HEK293 (cell line): ENCODE data around the gene TMEM270.

Experiments
- CTCF ChIA-PET: fragments of 350-600 bp; formaldehyde crosslinking; extraction: SDS; loops from one replicate; lab custom pipeline; 2021; ENCODE audit warnings: antibody characterized with exemption; lab: Yijun Ruan, JAX
- POLR2A ChIA-PET: fragments of 300-600 bp; formaldehyde crosslinking; extraction: SDS; loops from one replicate; lab custom pipeline; 2020; ENCODE audit warnings: antibody characterized with exemption, inconsistent platforms; lab: Yijun Ruan, JAX
- H3K27ac ChIP-seq: fragments of 200-500 bp; sonication (Bioruptor generic); 2 replicates; pipeline ENCODE4 v1.5.1; 2014; ENCODE audit warnings: low read depth, low read length, control low read depth, inconsistent platforms; ENCODE audit errors: extremely low read depth
- H3K36me3 ChIP-seq, 2 experiments: fragments of 200-500 bp in 1 of 2; sonication (Bioruptor generic) in 1 of 2; 1 replicate in 1 of 2; 2 replicates in 1 of 2; pipeline ENCODE4 v1.5.1; 2014 to 2017; ENCODE audit warnings: inconsistent platforms in 2 of 2, low read length in 2 of 2; ENCODE audit not compliant: control insufficient read depth in 2 of 2, insufficient read depth in 1 of 2
- H3K4me1 ChIP-seq: fragments of 200-500 bp; sonication (Bioruptor generic); 2 replicates; pipeline ENCODE4 v1.5.1; 2014; ENCODE audit warnings: mild to moderate bottlenecking, low read length, inconsistent platforms; ENCODE audit not compliant: control insufficient read depth, insufficient read depth
- H3K4me3 ChIP-seq: 2 replicates; pipeline ENCODE4 v1.5.1; 2011; ENCODE audit warnings: low read depth, mild to moderate bottlenecking, control low read depth, low read length, moderate library complexity
- H3K9me3 ChIP-seq: fragments of 200-500 bp; sonication (Bioruptor generic); 2 replicates; pipeline ENCODE4 v1.5.1; 2014; ENCODE audit warnings: low read depth, low read length, inconsistent platforms; ENCODE audit not compliant: control insufficient read depth, insufficient read depth
- GFI1B ChIP-seq: fragments of 450-650 bp; formaldehyde crosslinking; IDR thresholded peaks from 2 replicates; pipeline ENCODE4 v1.5.1; 2016; ENCODE audit warnings: missing biosample characterization, missing genetic modification characterization
- GLI2 ChIP-seq: fragments of 450-650 bp; formaldehyde crosslinking; IDR thresholded peaks from 2 replicates; pipeline ENCODE4; 2017; ENCODE audit warnings: missing biosample characterization, missing genetic modification characterization, low read depth, borderline replicate concordance
- GLI4 ChIP-seq: fragments of 450-650 bp; formaldehyde crosslinking; IDR thresholded peaks from 2 replicates; pipeline ENCODE4 v1.5.1; 2016; ENCODE audit warnings: missing biosample characterization, missing genetic modification characterization
- GLIS2 ChIP-seq: fragments of 450-650 bp; formaldehyde crosslinking; IDR thresholded peaks from 2 replicates; pipeline ENCODE4 v1.5.1; 2016; ENCODE audit warnings: missing biosample characterization, missing genetic modification characterization
- KLF1 ChIP-seq: fragments of 450-650 bp; formaldehyde crosslinking; IDR thresholded peaks from 2 replicates; pipeline ENCODE4 v1.5.1; 2016; ENCODE audit warnings: missing biosample characterization, missing genetic modification characterization
- KLF10 ChIP-seq: fragments of 450-650 bp; IDR thresholded peaks from 2 replicates; pipeline ENCODE4 v1.5.1; 2018; ENCODE audit warnings: missing biosample characterization, mild to moderate bottlenecking, missing genetic modification characterization
- OSR2 ChIP-seq: fragments of 450-650 bp; formaldehyde crosslinking; IDR thresholded peaks from 2 replicates; pipeline ENCODE4 v1.5.1; 2016; ENCODE audit warnings: missing biosample characterization, missing genetic modification characterization
- PRDM6 ChIP-seq: fragments of 450-650 bp; formaldehyde crosslinking; IDR thresholded peaks from 2 replicates; pipeline ENCODE4 v1.5.1; 2017; ENCODE audit warnings: missing biosample characterization, missing genetic modification characterization
- REPIN1 ChIP-seq: fragments of 450-650 bp; formaldehyde crosslinking; IDR thresholded peaks from 2 replicates; pipeline ENCODE4 v1.5.1; 2017; ENCODE audit warnings: missing biosample characterization, missing genetic modification characterization, low read depth
- SP7 ChIP-seq: fragments of 450-650 bp; formaldehyde crosslinking; IDR thresholded peaks from 2 replicates; pipeline ENCODE4 v1.5.1; 2016; ENCODE audit warnings: missing biosample characterization, missing genetic modification characterization
- WT1 ChIP-seq: fragments of 450-650 bp; formaldehyde crosslinking; IDR thresholded peaks from 2 replicates; pipeline ENCODE4 v1.5.1; 2016; ENCODE audit warnings: missing biosample characterization, missing genetic modification characterization
- ZBTB21 ChIP-seq: fragments of 450-650 bp; formaldehyde crosslinking; IDR thresholded peaks from 2 replicates; pipeline ENCODE4 v1.5.1; 2017; ENCODE audit warnings: missing biosample characterization, missing genetic modification characterization
- ZEB2 ChIP-seq: fragments of 450-650 bp; formaldehyde crosslinking; IDR thresholded peaks from 2 replicates; pipeline ENCODE4 v1.5.1; 2016; ENCODE audit warnings: missing biosample characterization, missing genetic modification characterization
- ZFP69B ChIP-seq: fragments of 450-650 bp; formaldehyde crosslinking; IDR thresholded peaks from 2 replicates; pipeline ENCODE4 v1.5.1; 2016; ENCODE audit warnings: missing biosample characterization, missing genetic modification characterization
- ZNF133 ChIP-seq: fragments of 450-650 bp; formaldehyde crosslinking; IDR thresholded peaks from 2 replicates; pipeline ENCODE4 v1.5.1; 2016; ENCODE audit warnings: missing biosample characterization, missing genetic modification characterization
- ZNF184 ChIP-seq: fragments of 450-650 bp; IDR thresholded peaks from 2 replicates; pipeline ENCODE4 v1.5.1; 2018; ENCODE audit warnings: missing biosample characterization, mild to moderate bottlenecking, missing genetic modification characterization
- ZNF211 ChIP-seq: fragments of 450-650 bp; formaldehyde crosslinking; IDR thresholded peaks from 2 replicates; pipeline ENCODE4 v1.5.1; 2016; ENCODE audit warnings: low read depth, missing biosample characterization, missing genetic modification characterization
- ZNF335 ChIP-seq: fragments of 450-650 bp; formaldehyde crosslinking; conservative IDR thresholded peaks from 2 replicates; pipeline ENCODE4 v1.5.1; 2016; ENCODE audit warnings: missing biosample characterization, missing genetic modification characterization
- ZNF366 ChIP-seq: fragments of 450-650 bp; formaldehyde crosslinking; conservative IDR thresholded peaks from 2 replicates; pipeline ENCODE4 v1.5.1; 2016; ENCODE audit warnings: missing biosample characterization, missing genetic modification characterization
- ZNF48 ChIP-seq: fragments of 450-650 bp; formaldehyde crosslinking; IDR thresholded peaks from 2 replicates; pipeline ENCODE4 v1.5.1; 2016; ENCODE audit warnings: missing biosample characterization, missing genetic modification characterization
- ZNF548 ChIP-seq: fragments of 450-650 bp; formaldehyde crosslinking; IDR thresholded peaks from 2 replicates; pipeline ENCODE4 v1.5.1; 2016; ENCODE audit warnings: missing biosample characterization, missing genetic modification characterization
- ZNF600 ChIP-seq: fragments of 450-650 bp; formaldehyde crosslinking; IDR thresholded peaks from 2 replicates; pipeline ENCODE4 v1.5.1; 2016; ENCODE audit warnings: missing biosample characterization, missing genetic modification characterization
- ZNF692 ChIP-seq: fragments of 450-650 bp; formaldehyde crosslinking; IDR thresholded peaks from 2 replicates; pipeline ENCODE4 v1.5.1; 2016; ENCODE audit warnings: missing biosample characterization, missing genetic modification characterization
- ZNF707 ChIP-seq: fragments of 450-650 bp; formaldehyde crosslinking; IDR thresholded peaks from 2 replicates; pipeline ENCODE4 v1.5.1; 2016; ENCODE audit warnings: missing biosample characterization, missing genetic modification characterization
- ZNF785 ChIP-seq: fragments of 450-650 bp; formaldehyde crosslinking; IDR thresholded peaks from 2 replicates; pipeline ENCODE4 v1.5.1; 2016; ENCODE audit warnings: missing biosample characterization, missing genetic modification characterization
- TF ChIP-seq, protein P1 (sequence below): fragments of 450-650 bp; formaldehyde crosslinking; IDR thresholded peaks from 2 replicates; pipeline ENCODE4 v1.5.1; 2016; ENCODE audit warnings: missing biosample characterization, missing genetic modification characterization
- TF ChIP-seq, protein P2 (sequence below): fragments of 450-650 bp; formaldehyde crosslinking; IDR thresholded peaks from 2 replicates; pipeline ENCODE4 v1.5.1; 2016; ENCODE audit warnings: missing biosample characterization, missing genetic modification characterization
- TF ChIP-seq, protein P3 (sequence below): fragments of 450-650 bp; formaldehyde crosslinking; IDR thresholded peaks from 2 replicates; pipeline ENCODE4 v1.5.1; 2016; ENCODE audit warnings: missing biosample characterization, missing genetic modification characterization

Gene TMEM270

GRCh38 chr7:73850781-73851207, 10.2 kb upstream of the TMEM270 start (continued):
- TF ChIP-seq GLI4 (tag by site-specific recombination) (no peak), KLF10 (tag by site-specific recombination) (peak; percentile 58), ZNF184 (tag by site-specific recombination) (no peak), REPIN1 (tag by site-specific recombination) (no peak), GLIS2 (0 out of 2 replicates have a peak, but pooled peaks have one; percentile 23), KLF1 (peak; percentile 19; the same call in 1 of the 2 replicates)

GRCh38 chr7:73851410-73852338, 9.3 kb upstream of the TMEM270 start:
- H3K9me3 ChIP-seq: no peaks in the 10 kb centered on the region
- peak overlapping the region; percentile 24; the same call in 1 of the 2 replicates for H3K27ac ChIP-seq
- CTCF ChIA-PET: interaction anchor here (0.6 to 5.0 kb wide), 5 partner anchors 9 to 117 kb away, joined by 3 to 40 read pairs (median 3); partner anchors contain the start of gene METTL27
- POLR2A ChIA-PET: interaction anchor here (1.1 to 2.4 kb wide), 4 partner anchors 9 to 113 kb away, joined by 3 to 16 read pairs (median 10); partner anchors contain the start of genes ABHD11 and METTL27
- H3K4me1 ChIP-seq: peaks cover 9% of the 10 kb centered on the region
- H3K4me3 ChIP-seq: no peak overlapping the region
- no peaks in the 10 kb centered on the region for H3K36me3 ChIP-seq
- TF ChIP-seq ZNF211 (no peak), OSR2 (tag by site-specific recombination) (peak; percentile 83), GLI2 (tag by site-specific recombination) (no peak), ZNF785 (tag by site-specific recombination) (no peak), ZEB2 (tag by site-specific recombination) (peak; percentile 92), PRDM6 (tag by site-specific recombination) (peak; percentile 94), ZNF335 (tag by site-specific recombination) (peak; percentile 52), ZNF548 (tag by site-specific recombination) (no peak), ZBTB21 (tag by site-specific recombination) (peak; percentile 84; the same call in 1 of the 2 replicates), ZNF600 (tag by site-specific recombination) (no peak), ZNF366 (tag by site-specific recombination) (peak; percentile 97), ZFP69B (tag by site-specific recombination) (peak; percentile 39; the same call in 1 of the 2 replicates), ZNF133 (tag by site-specific recombination) (no peak), GFI1B (tag by site-specific recombination) (peak; percentile 66; the same call in 1 of the 2 replicates), ZNF48 (tag by site-specific recombination) (no peak), ZNF692 (peak; percentile 63; the same call in 1 of the 2 replicates), WT1 (tag by site-specific recombination) (peak; percentile 93), REPIN1 (tag by site-specific recombination) (no peak; the same call in 1 of the 2 replicates), ZNF707 (tag by site-specific recombination) (no peak), SP7 (tag by site-specific recombination) (peak; percentile 92)
- TF ChIP-seq, protein P1, sequence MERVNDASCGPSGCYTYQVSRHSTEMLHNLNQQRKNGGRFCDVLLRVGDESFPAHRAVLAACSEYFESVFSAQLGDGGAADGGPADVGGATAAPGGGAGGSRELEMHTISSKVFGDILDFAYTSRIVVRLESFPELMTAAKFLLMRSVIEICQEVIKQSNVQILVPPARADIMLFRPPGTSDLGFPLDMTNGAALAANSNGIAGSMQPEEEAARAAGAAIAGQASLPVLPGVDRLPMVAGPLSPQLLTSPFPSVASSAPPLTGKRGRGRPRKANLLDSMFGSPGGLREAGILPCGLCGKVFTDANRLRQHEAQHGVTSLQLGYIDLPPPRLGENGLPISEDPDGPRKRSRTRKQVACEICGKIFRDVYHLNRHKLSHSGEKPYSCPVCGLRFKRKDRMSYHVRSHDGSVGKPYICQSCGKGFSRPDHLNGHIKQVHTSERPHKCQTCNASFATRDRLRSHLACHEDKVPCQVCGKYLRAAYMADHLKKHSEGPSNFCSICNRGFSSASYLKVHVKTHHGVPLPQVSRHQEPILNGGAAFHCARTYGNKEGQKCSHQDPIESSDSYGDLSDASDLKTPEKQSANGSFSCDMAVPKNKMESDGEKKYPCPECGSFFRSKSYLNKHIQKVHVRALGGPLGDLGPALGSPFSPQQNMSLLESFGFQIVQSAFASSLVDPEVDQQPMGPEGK (tag by site-specific recombination): peak; percentile 49
- TF ChIP-seq, protein P2, sequence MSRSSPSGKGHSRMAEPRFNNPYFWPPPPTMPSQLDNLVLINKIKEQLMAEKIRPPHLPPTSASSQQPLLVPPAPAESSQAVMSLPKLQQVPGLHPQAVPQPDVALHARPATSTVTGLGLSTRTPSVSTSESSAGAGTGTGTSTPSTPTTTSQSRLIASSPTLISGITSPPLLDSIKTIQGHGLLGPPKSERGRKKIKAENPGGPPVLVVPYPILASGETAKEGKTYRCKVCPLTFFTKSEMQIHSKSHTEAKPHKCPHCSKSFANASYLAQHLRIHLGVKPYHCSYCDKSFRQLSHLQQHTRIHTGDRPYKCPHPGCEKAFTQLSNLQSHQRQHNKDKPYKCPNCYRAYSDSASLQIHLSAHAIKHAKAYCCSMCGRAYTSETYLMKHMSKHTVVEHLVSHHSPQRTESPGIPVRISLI (tag by site-specific recombination): peak; percentile 99
- TF ChIP-seq, protein P3, sequence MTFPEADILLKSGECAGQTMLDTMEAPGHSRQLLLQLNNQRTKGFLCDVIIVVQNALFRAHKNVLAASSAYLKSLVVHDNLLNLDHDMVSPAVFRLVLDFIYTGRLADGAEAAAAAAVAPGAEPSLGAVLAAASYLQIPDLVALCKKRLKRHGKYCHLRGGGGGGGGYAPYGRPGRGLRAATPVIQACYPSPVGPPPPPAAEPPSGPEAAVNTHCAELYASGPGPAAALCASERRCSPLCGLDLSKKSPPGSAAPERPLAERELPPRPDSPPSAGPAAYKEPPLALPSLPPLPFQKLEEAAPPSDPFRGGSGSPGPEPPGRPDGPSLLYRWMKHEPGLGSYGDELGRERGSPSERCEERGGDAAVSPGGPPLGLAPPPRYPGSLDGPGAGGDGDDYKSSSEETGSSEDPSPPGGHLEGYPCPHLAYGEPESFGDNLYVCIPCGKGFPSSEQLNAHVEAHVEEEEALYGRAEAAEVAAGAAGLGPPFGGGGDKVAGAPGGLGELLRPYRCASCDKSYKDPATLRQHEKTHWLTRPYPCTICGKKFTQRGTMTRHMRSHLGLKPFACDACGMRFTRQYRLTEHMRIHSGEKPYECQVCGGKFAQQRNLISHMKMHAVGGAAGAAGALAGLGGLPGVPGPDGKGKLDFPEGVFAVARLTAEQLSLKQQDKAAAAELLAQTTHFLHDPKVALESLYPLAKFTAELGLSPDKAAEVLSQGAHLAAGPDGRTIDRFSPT: peak; percentile 91
